RCC 7860 (cell line): ENCODE measurements around the gene ZNF106.

Experiments used
- DNase-seq: peaks from one replicate; pipeline ENCODE4 v3.0.0-alpha.2; 2015; ENCODE audit warnings: low spot score
- FAIRE-seq: peaks from 2 replicates; lab custom pipeline; 2012; peaks lifted over from hg19 to GRCh38; lab: Jason Lieb, UNC

The ZNF106 gene

DNA sequence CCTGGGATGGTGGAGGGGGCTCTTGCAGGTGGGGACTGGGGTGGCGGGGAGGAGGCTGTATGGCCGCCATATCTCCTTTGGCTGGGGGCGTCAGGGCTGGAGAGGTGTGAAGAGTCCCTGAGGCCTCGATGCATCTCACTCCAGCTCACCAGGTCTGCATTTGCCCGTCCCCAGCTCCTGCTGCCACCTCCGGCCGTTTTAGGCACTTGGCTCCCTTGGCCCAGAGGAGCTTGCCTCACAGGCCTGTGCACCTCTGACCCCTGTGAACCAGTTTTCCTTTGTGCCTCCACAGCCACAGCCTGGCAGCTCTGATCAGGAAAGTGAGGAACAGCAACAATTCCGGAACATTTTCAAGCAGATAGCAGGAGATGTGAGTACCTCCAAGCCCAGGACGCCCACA lies 81.9 kb downstream of the ZNF106 start:
- DNase-seq = no peak
- FAIRE-seq = no peak

- FAIRE-seq (no peak), DNase-seq (no peak)
These were observed 82.8 kb downstream of the ZNF106 start for GRCh38 chr15:42408178-42408577.

DNA sequence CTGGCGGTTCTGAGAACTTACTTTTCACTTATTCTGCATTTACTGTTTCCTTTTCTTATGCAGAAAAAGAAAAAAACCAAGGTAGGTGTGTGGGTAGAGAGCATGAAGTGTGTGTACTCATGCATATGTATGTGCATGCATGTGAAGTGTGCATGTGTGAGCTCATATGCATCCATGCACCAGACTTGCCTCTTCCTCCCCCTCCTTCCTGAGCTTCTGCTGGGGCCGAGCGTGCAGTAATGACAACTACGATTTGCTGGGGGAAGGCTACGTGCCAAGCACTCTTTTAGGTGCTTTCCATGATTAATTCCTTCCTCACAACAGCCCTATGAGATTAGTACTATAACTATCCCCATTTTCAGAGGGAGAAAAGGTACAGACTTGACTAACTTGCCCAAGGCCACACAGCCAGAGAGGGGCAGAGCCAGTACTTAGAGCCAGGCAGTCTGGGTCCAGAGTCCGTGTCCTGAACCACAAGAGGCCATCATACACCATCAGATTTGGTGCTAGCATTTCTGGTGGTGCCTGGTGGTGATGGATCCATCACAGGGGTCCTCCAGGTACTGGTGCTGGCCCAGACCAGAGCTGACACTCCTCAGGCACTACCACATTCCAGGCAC lies 85.0 kb downstream of the ZNF106 start:
- DNase-seq = no peak
- no peak for FAIRE-seq

DNA sequence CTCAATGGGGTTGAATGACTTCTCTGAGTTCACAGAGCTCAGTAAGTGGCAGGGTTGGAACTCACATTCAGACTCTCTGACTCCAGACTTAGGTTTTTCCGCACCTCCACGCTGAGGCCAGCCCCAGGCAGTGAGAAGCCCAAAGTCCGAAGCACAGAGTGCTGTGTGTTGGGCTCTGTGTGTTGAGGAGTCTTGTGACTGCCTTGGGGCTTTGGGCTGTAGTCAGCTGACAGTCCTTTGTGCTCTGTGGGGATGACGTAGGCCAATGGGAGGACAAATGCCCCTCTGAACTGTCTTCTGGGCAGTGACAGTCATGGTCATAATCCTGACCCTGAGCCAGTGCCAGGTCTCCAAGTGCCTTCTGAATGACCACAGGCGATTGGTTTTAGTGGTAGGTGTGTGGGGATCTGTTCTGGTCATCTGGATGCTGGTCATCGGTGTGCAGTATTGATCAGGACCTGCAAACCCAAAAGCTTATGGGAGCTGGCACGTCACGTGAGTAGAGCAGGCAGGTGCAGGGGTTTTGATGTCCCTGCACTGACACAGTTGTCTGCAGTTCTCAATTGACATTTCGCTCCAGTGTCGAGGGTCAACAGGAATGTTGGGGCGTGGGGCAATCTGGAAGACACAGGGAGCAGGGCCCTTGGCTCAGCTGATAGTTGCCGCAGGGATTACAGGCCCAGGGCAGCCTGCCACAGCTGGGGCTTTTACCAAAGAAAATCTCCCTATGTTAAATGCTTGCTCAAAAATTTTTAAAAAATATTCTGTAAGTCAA lies 86.3 kb downstream of the ZNF106 start:
- DNase-seq = no peak
- FAIRE-seq = no peak

GRCh38 chr15:42403389-42403788 lies 87.6 kb downstream of the ZNF106 start:
- no peak for DNase-seq
- FAIRE-seq = no peak

- DNase-seq = no peak
- FAIRE-seq = no peak
These were observed 88.3 kb downstream of the ZNF106 start for GRCh38 chr15:42402455-42403205.

GRCh38 chr15:42401544-42402454 lies 89.1 kb downstream of the ZNF106 start:
- no peak for FAIRE-seq
- no peak for DNase-seq

- DNase-seq (no peak), FAIRE-seq (no peak)
These were observed 95.1 kb downstream of the ZNF106 start for GRCh38 chr15:42395838-42396237.

- FAIRE-seq (no peak), DNase-seq (no peak)
These were observed 96.8 kb downstream of the ZNF106 start for GRCh38 chr15:42394106-42394505.

- DNase-seq (no peak), FAIRE-seq (no peak)
These were observed 98.5 kb downstream of the ZNF106 start for GRCh38 chr15:42392309-42393024.

DNA sequence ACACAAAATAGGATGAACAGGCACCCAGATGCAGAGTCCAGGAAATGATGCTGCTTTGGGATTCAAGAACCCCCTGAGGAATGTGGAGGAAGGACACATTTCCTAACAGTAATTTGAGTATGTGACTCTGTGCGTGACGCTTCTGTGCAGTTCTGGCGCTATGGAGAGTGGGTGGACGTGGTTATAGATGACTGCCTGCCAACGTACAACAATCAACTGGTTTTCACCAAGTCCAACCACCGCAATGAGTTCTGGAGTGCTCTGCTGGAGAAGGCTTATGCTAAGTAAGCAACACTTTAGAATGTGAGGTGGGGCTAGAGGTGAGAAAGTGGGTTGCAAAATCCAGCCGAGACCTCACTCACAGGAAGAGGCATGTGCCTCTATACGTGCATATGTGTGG lies 103.3 kb downstream of the ZNF106 start:
- FAIRE-seq (no peak), DNase-seq (no peak)

DNA sequence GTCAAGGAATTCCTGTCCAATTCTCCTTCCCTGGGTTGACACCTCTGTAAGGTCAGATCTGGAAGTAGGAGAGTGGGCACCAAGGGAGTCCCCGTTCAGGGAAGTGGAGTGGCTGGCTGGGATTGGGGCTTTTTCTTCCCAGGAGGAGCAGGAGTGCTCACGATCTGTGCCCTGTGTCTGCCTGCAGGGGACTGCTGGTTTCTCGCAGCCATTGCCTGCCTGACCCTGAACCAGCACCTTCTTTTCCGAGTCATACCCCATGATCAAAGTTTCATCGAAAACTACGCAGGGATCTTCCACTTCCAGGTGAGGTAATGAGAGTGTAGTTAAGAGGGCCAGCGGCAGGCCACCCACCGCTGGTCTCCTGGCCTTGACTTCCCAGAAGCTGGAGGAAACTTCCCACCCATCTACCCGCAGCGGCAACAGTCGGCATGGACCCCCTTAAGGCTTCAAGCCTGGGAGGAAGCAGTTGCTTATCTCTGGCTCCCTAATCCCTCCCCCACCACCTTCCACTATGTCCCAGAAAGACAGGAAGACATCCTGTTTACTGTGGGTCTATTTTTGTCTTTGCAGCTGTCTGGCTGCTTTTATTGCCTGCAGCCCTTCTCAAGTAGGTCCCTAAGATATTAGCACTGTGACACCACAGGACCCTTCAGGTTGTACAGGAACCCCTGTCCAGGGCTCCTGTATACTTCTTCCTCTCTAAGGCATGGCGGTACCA lies 104.8 kb downstream of the ZNF106 start:
- DNase-seq (no peak), FAIRE-seq (no peak)

- peak; percentile 36 for DNase-seq
- no peak for FAIRE-seq
These were observed 105.5 kb downstream of the ZNF106 start for GRCh38 chr15:42385206-42385979.

GRCh38 chr15:42384597-42384996 lies 106.3 kb downstream of the ZNF106 start:
- DNase-seq = no peak
- FAIRE-seq = no peak

GRCh38 chr15:42378011-42378410 lies 112.9 kb downstream of the ZNF106 start:
- no peak for DNase-seq
- no peak for FAIRE-seq

GRCh38 chr15:42375941-42376340 lies 115.0 kb downstream of the ZNF106 start:
- DNase-seq = no peak
- no peak for FAIRE-seq

- DNase-seq = no peak
- FAIRE-seq = no peak
These were observed 115.7 kb downstream of the ZNF106 start for GRCh38 chr15:42375252-42375651.

DNA sequence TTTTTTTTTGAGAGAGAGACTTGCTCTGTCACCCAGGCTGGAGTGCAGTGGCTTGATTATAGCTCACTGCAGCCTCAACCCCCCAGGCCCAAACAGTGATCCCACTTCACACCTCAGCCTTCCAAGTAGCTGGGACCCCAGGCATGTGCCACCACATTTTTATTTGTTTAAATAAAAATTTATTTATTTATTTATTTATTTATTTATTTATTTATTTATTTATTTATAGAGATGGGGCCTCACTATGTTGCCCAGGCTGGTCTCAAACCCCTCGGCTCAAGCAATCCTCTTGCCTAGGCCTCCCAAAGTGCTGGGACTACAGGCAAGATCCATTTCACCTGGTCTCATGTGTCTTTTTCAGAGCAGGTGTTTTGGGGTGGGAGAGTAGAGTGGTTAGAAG lies 116.1 kb downstream of the ZNF106 start:
- no peak for FAIRE-seq
- DNase-seq = no peak

DNA sequence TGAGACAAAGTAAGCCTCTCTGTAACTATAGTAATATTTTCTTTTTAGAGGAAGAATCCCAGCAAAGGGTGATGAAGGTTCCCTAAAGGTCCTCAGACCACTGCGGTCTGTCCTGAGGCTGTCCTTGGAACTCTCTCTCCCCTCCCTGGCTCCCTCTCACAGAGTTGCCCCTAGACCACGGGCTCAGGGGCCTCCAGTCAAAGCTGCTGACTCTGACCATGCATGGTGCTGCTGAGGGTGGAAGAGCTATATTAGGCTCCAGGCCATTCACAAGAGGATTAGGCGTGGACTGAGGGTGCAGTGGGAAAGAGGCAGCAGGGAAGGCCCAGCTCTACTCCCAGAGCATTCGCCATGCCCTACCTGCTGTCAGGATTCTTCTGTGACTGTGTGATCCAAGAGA lies 117.0 kb downstream of the ZNF106 start:
- no peak for DNase-seq
- no peak for FAIRE-seq
